Kidney capillary endothelial cell (primary cell): Measurements from ENCODE around the gene BLCAP.
"Not testable (repeated sequence)": the region's sequence is repeated elsewhere in the genome, so short reads cannot be mapped to it uniquely, and the experiment has no call there.

Experiments used
- DNase-seq: peaks from one replicate; pipeline ENCODE4 v3.0.0-alpha.2; 2018; ENCODE audit warnings: low spot score

Gene BLCAP

GRCh38 chr20:37513779-37514359 is 13.8 kb downstream of the BLCAP start:
- DNase-seq: no peak

- DNase-seq: no peak
These were observed 15.9 kb downstream of the BLCAP start for GRCh38 chr20:37511610-37512275.

- DNase-seq: no peak
These were observed 17.4 kb downstream of the BLCAP start for GRCh38 chr20:37510226-37510625.

- no peak for DNase-seq
These were observed 21.4 kb downstream of the BLCAP start for GRCh38 chr20:37506152-37506725.

GRCh38 chr20:37505263-37506151 is 22.2 kb downstream of the BLCAP start:
- no peak for DNase-seq

GRCh38 chr20:37504404-37505096 is 23.1 kb downstream of the BLCAP start:
- no peak for DNase-seq

GRCh38 chr20:37503256-37503927 is 24.3 kb downstream of the BLCAP start:
- DNase-seq: no peak

GRCh38 chr20:37502654-37503053 is 25.0 kb downstream of the BLCAP start:
- DNase-seq: no peak

GRCh38 chr20:37501940-37502339 is 25.7 kb downstream of the BLCAP start:
- DNase-seq: no peak

- DNase-seq: no peak
These were observed 27.4 kb downstream of the BLCAP start for GRCh38 chr20:37500311-37500710.

- DNase-seq: no peak
These were observed 29.5 kb downstream of the BLCAP start for GRCh38 chr20:37498066-37498665.

GRCh38 chr20:37494796-37495195 is 32.9 kb downstream of the BLCAP start:
- no peak for DNase-seq

GRCh38 chr20:37494301-37494700 is 33.4 kb downstream of the BLCAP start:
- no peak for DNase-seq

GRCh38 chr20:37492945-37493344 is 34.7 kb downstream of the BLCAP start:
- no peak for DNase-seq

GRCh38 chr20:37492096-37492625 is 35.5 kb downstream of the BLCAP start:
- DNase-seq: no peak

- no peak for DNase-seq
These were observed 36.9 kb downstream of the BLCAP start for GRCh38 chr20:37490663-37491350.

- not testable (repeated sequence) for DNase-seq
These were observed 41.5 kb downstream of the BLCAP start for GRCh38 chr20:37486209-37486608.

- DNase-seq: no peak
These were observed 43.3 kb downstream of the BLCAP start for GRCh38 chr20:37484331-37484730.

GRCh38 chr20:37481610-37482009 is 46.1 kb downstream of the BLCAP start:
- no peak for DNase-seq

GRCh38 chr20:37480919-37481318 is 46.8 kb downstream of the BLCAP start:
- no peak for DNase-seq
